GM12872 (cell line): Measurements from ENCODE around the gene ASXL1.

Source experiments
- TF ChIP-seq, protein P1 (sequence below): IDR thresholded peaks from 3 replicates; pipeline ENCODE4 v1.5.1; 2011; ENCODE audit warnings: low read depth, mild to moderate bottlenecking, low read length, moderate library complexity; ENCODE audit not compliant: insufficient read depth

Gene ASXL1

DNA sequence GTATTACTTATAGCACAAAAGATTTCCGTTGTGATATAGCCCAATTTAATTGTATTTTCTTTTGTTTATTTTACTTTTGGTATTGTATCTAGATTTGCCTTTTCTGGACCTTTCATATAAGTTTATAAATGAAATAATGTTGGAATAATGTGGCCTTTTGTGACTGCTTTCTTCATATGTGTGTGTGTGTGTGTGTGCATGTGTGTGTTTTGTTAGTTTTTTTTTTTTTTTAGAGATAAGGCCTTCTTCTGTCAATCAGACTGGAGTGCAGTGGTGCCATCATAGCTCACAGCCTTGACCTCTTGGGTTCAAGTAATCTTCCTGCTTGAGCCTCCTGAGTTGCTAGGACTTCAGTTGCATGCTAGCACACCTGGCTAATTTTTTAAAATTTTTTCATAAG, 37.8 kb upstream of the ASXL1 start:
- TF ChIP-seq, protein P1, sequence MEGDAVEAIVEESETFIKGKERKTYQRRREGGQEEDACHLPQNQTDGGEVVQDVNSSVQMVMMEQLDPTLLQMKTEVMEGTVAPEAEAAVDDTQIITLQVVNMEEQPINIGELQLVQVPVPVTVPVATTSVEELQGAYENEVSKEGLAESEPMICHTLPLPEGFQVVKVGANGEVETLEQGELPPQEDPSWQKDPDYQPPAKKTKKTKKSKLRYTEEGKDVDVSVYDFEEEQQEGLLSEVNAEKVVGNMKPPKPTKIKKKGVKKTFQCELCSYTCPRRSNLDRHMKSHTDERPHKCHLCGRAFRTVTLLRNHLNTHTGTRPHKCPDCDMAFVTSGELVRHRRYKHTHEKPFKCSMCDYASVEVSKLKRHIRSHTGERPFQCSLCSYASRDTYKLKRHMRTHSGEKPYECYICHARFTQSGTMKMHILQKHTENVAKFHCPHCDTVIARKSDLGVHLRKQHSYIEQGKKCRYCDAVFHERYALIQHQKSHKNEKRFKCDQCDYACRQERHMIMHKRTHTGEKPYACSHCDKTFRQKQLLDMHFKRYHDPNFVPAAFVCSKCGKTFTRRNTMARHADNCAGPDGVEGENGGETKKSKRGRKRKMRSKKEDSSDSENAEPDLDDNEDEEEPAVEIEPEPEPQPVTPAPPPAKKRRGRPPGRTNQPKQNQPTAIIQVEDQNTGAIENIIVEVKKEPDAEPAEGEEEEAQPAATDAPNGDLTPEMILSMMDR, result no peak

- TF ChIP-seq, protein P1, result no peak
Observed at GRCh38 chr20:32321390-32321789, 36.7 kb upstream of the ASXL1 start.

DNA sequence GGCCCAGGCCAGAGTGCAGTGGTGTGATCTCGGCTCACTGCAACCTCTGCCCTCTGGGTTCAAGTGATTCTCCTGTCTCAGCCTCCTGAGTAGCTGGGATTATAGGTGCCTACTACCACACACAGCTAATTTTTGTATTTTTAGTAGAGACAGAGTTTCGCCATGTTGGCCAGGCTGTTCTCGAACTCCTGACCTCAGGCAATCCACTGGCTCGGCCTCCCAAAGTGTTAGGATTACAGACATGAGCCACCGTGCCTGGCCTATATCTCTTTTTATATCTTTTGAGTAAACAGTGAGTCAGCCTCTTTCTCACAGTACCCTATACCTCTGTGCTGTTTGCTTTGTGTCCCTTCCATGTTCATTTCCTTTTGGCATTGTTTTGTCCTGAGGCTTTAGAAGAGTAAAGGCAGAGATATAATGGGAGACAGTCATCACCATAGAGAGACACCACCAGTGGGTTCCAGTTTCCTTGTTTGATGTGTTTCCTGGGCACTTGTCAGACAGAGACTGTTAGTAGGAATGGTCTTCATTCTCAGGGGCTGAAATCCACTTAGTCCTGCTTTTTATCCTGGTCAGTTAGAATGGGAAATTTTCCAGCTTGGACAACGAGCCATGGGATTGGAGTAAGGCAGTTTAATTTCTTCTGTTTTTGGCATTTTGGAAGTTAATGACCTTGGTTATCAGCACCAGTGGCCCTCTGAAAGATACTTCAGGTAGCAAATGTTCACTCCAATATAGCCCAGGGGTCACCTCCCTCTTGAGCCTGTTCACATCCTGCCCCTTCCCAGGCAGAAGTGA, 32.2 kb upstream of the ASXL1 start:
- TF ChIP-seq, protein P1, result no peak

- TF ChIP-seq, protein P1, result no peak
Observed at GRCh38 chr20:32326504-32326845, 31.7 kb upstream of the ASXL1 start.

GRCh38 chr20:32327087-32327681, 30.9 kb upstream of the ASXL1 start:
- TF ChIP-seq, protein P1, result no peak

DNA sequence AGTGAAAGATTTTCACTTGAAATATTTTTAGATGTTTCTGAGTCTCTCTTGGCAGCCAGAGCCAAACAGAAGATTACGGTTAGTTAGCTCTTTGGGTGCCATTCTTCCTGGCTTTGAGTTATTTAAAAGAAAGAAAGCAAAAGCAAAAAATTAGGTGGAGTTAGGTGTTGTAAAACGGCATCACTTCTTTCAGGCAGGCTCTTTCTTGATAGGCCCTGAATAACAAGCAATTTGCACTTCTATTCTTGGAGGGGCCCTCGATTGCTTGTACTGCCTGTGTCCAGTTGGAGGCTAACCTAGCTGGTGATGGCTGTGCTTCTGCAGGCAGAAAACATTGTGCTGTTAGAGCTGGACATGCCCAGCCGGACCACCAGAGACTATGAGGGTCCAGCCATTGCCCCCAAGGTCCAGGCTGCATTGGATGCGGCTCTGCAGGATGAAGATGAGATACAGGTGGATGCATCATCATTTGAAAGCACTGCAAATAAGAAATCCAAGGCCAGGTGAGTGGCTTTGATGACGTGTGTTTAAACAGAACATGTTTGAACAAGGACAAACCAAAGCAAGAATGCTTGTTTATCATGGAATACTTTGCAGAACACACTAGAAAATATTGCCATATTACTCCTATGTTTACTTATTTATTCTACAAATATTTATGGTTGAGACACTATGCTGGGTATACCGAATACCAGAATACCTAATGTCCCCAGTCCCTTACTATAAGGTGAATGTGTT, 28.1 kb upstream of the ASXL1 start:
- TF ChIP-seq, protein P1, result no peak

DNA sequence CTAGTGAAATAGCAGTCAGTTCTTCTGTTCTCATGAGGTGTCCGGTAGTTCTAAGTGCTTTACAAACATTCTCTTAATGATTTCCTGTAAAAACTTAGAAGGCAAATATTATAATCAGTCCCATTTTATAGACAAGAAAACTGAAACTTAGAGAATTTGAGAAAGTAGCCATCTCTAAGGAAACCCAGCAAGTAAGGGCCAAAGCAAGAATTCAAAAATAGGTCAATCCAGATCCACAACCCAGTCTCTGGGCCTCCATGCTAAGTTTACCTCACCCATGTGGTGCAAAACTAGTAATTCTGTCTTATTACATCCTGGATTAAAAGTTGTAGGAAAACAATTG, 27.6 kb upstream of the ASXL1 start:
- TF ChIP-seq, protein P1, result no peak
